ENCODE data around the gene ELOF1. TPM values are rescaled to one million over a fixed set of nuclear protein-coding genes. Genes with fewer than 3 reads are reported as not detected.

The ELOF1 gene
- total and polyA plus RNA-seq, 2 of the 13 experiments (the other 11 are each of a cell fraction or from before 2014, with no cell fraction given): 14.5 to 43.2 TPM

DNA sequence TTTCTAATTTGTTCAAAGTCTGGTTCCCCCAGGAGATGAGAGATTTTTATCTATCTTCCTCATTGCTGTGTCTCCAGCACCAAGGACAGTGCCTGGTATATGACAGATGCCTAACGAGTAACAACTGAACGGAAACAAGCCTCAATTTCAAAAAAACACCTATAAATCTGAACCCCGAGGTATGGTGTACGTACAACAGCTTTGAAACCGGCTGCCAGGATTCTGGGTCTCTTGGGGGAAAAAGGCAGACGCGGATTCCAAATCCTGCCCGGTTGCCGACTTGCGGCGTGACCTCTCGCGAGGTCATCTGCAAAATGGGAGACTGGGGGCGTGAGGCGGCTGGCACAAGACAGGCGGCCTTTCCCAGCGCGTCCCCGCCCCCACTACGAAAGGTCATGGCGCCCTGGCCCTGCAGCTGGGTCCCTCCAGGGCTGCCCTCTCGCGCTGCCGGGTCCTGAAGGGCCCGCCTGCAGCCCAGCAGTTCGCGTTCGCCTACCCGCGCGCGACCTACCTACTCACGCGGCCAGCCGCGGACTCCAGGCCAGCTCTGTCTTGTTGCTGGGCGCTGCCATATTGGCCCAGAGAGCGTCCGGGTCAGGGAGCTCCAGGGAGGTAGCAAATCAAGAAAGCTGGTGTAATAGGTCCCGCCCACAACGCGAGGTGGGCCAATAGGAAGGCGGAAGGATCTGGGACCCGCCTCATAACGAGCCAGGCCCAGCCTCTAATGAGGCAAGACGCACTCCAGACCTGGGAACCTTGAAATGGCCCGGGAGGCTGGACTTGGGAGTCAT lies 30.3 kb downstream of the ELOF1 start, which contains the start of gene ECSIT (continued):
- TF ChIP-seq, protein P1, sequence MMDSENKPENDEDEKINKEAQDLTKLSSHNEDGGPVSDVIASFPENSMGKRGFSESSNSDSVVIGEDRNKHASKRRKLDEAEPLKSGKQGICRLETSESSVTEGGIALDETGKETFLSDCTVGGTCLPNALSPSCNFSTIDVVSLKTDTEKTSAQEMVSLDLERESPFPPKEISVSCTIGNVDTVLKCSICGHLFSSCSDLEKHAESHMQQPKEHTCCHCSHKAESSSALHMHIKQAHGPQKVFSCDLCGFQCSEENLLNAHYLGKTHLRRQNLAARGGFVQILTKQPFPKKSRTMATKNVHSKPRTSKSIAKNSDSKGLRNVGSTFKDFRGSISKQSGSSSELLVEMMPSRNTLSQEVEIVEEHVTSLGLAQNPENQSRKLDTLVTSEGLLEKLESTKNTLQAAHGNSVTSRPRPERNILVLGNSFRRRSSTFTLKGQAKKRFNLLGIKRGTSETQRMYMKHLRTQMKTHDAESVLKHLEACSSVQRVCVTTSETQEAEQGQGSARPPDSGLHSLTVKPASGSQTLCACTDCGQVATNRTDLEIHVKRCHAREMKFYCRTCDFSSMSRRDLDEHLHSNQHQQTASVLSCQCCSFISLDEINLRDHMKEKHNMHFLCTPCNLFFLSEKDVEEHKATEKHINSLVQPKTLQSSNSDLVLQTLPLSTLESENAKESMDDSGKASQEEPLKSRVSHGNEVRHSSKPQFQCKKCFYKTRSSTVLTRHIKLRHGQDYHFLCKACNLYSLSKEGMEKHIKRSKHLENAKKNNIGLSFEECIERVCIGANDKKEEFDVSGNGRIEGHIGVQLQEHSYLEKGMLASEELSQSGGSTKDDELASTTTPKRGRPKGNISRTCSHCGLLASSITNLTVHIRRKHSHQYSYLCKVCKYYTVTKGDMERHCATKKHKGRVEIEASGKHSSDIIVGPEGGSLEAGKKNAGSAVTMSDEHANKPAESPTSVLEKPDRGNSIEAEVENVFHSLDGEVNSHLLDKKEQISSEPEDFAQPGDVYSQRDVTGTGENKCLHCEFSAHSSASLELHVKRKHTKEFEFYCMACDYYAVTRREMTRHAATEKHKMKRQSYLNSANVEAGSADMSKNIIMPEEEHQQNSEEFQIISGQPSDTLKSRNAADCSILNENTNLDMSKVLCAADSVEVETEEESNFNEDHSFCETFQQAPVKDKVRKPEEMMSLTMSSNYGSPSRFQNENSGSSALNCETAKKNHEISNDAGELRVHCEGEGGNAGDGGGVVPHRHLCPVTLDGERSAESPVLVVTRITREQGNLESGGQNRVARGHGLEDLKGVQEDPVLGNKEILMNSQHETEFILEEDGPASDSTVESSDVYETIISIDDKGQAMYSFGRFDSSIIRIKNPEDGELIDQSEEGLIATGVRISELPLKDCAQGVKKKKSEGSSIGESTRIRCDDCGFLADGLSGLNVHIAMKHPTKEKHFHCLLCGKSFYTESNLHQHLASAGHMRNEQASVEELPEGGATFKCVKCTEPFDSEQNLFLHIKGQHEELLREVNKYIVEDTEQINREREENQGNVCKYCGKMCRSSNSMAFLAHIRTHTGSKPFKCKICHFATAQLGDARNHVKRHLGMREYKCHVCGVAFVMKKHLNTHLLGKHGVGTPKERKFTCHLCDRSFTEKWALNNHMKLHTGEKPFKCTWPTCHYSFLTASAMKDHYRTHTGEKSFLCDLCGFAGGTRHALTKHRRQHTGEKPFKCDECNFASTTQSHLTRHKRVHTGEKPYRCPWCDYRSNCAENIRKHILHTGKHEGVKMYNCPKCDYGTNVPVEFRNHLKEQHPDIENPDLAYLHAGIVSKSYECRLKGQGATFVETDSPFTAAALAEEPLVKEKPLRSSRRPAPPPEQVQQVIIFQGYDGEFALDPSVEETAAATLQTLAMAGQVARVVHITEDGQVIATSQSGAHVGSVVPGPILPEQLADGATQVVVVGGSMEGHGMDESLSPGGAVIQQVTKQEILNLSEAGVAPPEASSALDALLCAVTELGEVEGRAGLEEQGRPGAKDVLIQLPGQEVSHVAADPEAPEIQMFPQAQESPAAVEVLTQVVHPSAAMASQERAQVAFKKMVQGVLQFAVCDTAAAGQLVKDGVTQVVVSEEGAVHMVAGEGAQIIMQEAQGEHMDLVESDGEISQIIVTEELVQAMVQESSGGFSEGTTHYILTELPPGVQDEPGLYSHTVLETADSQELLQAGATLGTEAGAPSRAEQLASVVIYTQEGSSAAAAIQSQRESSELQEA (CRISPR knock-in tag; IDR thresholded peaks at IDR 0.05; ENCODE audit: not compliant biosample characterization): no peak
- TF ChIP-seq, protein P2, sequence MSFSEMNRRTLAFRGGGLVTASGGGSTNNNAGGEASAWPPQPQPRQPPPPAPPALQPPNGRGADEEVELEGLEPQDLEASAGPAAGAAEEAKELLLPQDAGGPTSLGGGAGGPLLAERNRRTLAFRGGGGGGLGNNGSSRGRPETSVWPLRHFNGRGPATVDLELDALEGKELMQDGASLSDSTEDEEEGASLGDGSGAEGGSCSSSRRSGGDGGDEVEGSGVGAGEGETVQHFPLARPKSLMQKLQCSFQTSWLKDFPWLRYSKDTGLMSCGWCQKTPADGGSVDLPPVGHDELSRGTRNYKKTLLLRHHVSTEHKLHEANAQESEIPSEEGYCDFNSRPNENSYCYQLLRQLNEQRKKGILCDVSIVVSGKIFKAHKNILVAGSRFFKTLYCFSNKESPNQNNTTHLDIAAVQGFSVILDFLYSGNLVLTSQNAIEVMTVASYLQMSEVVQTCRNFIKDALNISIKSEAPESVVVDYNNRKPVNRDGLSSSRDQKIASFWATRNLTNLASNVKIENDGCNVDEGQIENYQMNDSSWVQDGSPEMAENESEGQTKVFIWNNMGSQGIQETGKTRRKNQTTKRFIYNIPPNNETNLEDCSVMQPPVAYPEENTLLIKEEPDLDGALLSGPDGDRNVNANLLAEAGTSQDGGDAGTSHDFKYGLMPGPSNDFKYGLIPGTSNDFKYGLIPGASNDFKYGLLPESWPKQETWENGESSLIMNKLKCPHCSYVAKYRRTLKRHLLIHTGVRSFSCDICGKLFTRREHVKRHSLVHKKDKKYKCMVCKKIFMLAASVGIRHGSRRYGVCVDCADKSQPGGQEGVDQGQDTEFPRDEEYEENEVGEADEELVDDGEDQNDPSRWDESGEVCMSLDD (CRISPR knock-in tag; IDR thresholded peaks at IDR 0.05; ENCODE audit: borderline replicate concordance): no peak
- 0 out of 2 replicates have a peak, but pooled peaks have one; percentile 23 for TF ChIP-seq ARNT2 (CRISPR knock-in tag; IDR thresholded peaks at IDR 0.05; ENCODE audit: low read depth)
- peak; percentile 63 for TF ChIP-seq MYNN (CRISPR knock-in tag; IDR thresholded peaks at IDR 0.05; ENCODE audit: low read depth)
- no peak for TF ChIP-seq ZSCAN29 (CRISPR knock-in tag; conservative IDR thresholded peaks at IDR 0.05)
- TF ChIP-seq, protein P3, sequence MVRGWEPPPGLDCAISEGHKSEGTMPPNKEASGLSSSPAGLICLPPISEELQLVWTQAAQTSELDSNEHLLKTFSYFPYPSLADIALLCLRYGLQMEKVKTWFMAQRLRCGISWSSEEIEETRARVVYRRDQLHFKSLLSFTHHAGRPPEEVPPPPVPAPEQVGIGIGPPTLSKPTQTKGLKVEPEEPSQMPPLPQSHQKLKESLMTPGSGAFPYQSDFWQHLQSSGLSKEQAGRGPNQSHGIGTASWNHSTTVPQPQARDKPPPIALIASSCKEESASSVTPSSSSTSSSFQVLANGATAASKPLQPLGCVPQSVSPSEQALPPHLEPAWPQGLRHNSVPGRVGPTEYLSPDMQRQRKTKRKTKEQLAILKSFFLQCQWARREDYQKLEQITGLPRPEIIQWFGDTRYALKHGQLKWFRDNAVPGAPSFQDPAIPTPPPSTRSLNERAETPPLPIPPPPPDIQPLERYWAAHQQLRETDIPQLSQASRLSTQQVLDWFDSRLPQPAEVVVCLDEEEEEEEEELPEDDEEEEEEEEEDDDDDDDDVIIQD (CRISPR knock-in tag; IDR thresholded peaks at IDR 0.05; ENCODE audit: low read depth): no peak; the same call in 1 of the 2 replicates
- no peak for TF ChIP-seq GLMP (CRISPR knock-in tag; IDR thresholded peaks at IDR 0.05; ENCODE audit: borderline replicate concordance)
- TF ChIP-seq ZNF263 (CRISPR knock-in tag; IDR thresholded peaks at IDR 0.05): no peak
- TF ChIP-seq ISX (CRISPR knock-in tag; conservative IDR thresholded peaks at IDR 0.05): no peak
- no peak for TF ChIP-seq ZNF841 (CRISPR knock-in tag; IDR thresholded peaks at IDR 0.05; ENCODE audit: borderline replicate concordance)
- TF ChIP-seq, protein P4, sequence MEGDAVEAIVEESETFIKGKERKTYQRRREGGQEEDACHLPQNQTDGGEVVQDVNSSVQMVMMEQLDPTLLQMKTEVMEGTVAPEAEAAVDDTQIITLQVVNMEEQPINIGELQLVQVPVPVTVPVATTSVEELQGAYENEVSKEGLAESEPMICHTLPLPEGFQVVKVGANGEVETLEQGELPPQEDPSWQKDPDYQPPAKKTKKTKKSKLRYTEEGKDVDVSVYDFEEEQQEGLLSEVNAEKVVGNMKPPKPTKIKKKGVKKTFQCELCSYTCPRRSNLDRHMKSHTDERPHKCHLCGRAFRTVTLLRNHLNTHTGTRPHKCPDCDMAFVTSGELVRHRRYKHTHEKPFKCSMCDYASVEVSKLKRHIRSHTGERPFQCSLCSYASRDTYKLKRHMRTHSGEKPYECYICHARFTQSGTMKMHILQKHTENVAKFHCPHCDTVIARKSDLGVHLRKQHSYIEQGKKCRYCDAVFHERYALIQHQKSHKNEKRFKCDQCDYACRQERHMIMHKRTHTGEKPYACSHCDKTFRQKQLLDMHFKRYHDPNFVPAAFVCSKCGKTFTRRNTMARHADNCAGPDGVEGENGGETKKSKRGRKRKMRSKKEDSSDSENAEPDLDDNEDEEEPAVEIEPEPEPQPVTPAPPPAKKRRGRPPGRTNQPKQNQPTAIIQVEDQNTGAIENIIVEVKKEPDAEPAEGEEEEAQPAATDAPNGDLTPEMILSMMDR (CRISPR knock-in tag; IDR thresholded peaks at IDR 0.05): peak; percentile 10; the same call in 1 of the 2 replicates
- TF ChIP-seq BCL6 (CRISPR knock-in tag; IDR thresholded peaks at IDR 0.05): peak; percentile 38; the same call in 1 of the 2 replicates
